NCI-H2196 treated with DMSO at 0.1 percent for 48 hours (cell line): ENCODE measurements around the gene ZMYND12.
"Not testable (repeated sequence)": the region's sequence is repeated elsewhere in the genome, so short reads cannot be mapped to it uniquely, and the experiment has no call there.

Source experiments
- DNase-seq: peaks from one replicate; lab custom pipeline; 2025; ENCODE audit not compliant: unreplicated experiment; lab: John Stamatoyannopoulos, UW

Gene ZMYND12, protein sequence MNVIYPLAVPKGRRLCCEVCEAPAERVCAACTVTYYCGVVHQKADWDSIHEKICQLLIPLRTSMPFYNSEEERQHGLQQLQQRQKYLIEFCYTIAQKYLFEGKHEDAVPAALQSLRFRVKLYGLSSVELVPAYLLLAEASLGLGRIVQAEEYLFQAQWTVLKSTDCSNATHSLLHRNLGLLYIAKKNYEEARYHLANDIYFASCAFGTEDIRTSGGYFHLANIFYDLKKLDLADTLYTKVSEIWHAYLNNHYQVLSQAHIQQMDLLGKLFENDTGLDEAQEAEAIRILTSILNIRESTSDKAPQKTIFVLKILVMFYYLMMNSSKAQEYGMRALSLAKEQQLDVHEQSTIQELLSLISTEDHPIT

DNA sequence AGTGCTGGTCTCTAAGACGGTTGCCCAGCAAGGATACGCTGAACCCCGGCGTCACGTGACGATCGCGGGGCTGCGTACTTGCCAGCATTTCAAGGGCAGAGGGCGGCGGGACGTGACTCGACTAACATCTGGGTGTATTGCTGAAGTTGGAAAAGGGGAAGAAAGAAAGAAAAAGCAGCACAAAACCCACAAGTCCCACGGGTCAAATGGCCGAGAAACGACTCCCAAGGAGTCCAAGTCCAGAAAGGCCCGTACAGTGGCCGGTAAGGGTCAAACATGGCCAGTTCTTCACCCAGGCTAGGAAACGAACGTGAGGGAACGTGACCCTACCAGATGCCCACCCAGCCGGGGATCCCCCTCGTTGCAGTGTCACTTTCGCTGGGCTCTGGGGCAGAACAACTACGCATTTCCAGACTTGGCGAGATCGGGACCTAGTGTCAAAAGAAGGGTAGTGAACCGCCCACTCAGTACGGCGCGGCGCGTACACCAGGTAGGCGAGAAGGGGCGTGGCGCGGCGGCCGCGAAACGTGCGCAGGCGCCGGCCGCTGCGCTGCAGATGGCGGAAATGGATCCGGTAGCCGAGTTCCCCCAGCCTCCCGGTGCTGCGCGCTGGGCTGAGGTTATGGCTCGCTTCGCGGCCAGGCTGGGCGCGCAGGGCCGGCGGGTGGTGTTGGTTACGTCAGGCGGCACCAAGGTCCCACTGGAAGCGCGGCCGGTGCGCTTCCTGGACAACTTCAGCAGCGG is at the start of gene ZMYND12, which contains the start of gene PPCS:
Gene ZMYND12, minus strand, starts transcription at position 13 of the 744 bp plus-strand sequence. CDS start 25 bp downstream, outside the sequence.
Gene PPCS, plus strand, starts transcription at position 534 of the 744 bp plus-strand sequence. Its CDS starts 23 bp downstream, at position 557.
- peak; percentile 77 for DNase-seq

GRCh38 chr1:42504535-42505128 is 48.8 kb upstream of the ZMYND12 start:
- DNase-seq: no peak

DNA sequence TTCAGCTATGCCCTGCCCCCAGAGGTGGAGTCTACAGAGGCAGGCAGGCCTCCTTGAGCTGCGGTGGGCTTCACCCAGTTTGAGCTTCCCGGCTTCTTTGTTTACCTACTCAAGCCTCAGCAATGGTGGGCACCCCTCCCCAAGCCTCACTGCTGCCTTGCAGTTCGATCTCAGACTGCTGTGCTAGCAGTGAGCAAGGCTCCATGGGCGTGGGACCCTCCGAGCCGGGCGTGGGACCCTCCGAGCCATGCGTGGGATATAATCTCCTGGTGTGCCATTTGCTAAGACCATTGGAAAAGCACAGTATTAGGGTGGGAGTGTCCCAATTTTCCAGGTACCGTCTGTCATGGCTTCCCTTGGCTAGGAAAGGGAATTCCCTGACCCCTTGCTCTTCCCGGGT is 46.2 kb upstream of the ZMYND12 start:
- DNase-seq: not testable (repeated sequence)

DNA sequence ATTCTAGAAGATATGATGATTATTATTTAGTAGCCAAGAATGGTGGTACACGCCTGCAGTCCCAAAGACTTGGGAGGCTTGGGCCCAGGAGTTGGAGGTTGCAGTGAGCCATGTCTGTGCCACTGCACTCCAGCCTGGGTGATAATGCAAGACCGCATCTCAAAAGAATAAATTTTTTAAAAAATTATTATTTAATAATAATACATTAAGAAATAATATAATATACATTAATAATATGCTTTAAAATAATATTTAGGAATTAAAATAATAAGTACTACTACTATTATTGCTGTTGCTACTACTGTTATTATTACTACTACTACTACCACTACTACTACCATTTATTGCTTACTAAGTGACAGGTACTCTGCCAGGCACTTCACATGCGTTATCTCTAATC is 34.4 kb upstream of the ZMYND12 start:
- DNase-seq: no peak

DNA sequence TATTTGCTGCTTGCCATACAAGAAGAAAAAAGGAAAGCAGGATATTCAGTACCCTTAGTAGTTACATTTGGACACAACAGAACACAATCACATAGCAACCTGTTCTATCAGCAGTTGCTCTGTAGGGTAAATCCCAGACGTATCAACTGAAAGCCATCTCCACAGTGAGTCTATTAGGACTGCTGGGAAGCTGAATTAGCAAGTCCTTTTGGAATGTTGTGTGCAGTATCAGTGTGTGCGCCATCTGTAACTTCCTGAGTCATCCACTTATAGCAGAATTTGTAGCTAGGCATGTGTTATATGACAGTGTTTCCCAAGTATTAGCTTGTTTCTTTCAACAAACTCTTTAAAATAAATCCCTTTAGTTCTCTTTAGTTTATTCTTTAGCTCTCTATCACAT is 28.6 kb upstream of the ZMYND12 start:
- DNase-seq: no peak

GRCh38 chr1:42482635-42483153 is 26.9 kb upstream of the ZMYND12 start:
- DNase-seq: no peak

- no peak for DNase-seq
These were observed 25.1 kb upstream of the ZMYND12 start for GRCh38 chr1:42480921-42481320.

DNA sequence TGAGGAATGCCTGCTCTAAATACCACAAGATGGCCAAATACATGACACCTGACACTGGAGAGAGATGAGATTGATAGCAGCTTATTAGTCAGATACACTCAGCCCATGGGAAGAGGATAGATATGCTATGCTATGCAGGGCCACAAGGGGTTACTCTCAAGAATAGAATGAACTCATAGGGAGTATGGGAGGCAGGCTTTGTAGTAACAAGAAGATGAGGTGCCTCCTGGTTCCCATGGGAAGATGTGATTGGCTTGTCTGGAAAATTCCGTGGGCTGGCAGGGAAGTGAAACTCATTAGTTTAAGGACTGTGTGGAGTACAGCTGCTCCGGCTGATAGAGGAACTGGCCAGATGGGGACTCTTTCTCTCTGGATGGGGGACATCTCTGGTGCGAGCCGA is 23.8 kb upstream of the ZMYND12 start:
- no peak for DNase-seq

- no peak for DNase-seq
These were observed 22.0 kb upstream of the ZMYND12 start for GRCh38 chr1:42477775-42478174.

DNA sequence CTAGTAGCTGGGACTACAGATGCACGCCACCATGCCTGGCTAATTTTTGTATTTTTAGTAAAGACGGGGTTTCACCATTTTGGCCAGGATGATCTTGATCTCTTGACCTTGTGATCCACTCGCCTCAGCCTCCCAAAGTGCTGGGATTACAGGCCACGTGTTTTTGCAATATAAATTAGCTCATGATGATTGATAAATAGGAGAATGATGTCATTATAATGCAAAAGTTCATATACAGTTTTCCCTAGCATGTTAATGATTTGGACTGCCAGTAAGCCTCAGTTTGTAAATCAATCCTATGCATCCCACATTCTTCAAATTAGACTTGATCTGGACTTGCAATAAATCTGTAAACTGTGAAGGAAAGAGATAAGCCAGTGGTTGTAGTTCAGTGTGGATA is 21.5 kb upstream of the ZMYND12 start:
- not testable (repeated sequence) for DNase-seq

GRCh38 chr1:42476605-42477004 is 20.8 kb upstream of the ZMYND12 start:
- no peak for DNase-seq

DNA sequence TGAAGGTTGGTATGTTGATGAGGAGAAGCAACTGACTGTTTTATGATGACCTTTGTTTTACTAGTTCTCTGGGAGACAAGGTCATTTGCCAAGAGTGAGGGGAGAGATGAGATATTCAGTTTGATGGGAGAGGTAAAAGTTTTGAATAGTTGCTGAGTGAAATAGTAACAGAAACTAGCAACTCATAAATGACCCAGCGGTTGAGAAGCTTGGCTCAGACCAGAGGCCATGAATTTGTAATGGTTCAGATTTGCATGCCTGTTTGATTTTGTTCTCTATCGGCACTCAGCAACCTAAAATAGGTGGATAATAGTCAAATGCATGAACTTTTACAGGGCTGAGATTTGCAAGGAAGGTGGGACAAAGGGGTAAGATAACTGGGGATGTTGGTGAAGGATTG is 13.9 kb upstream of the ZMYND12 start:
- DNase-seq: no peak

GRCh38 chr1:42466030-42466429 is 10.2 kb upstream of the ZMYND12 start:
- DNase-seq: no peak

- no peak for DNase-seq
These were observed 8.1 kb upstream of the ZMYND12 start for GRCh38 chr1:42463921-42464320.

GRCh38 chr1:42462828-42463763 is 7.3 kb upstream of the ZMYND12 start, which contains the start of gene CCDC30:
Gene CCDC30 (plus strand): TSS chr1:42463286. CDS start chr1:42480552, 17,266 bp downstream.
- peak; percentile 98 for DNase-seq

DNA sequence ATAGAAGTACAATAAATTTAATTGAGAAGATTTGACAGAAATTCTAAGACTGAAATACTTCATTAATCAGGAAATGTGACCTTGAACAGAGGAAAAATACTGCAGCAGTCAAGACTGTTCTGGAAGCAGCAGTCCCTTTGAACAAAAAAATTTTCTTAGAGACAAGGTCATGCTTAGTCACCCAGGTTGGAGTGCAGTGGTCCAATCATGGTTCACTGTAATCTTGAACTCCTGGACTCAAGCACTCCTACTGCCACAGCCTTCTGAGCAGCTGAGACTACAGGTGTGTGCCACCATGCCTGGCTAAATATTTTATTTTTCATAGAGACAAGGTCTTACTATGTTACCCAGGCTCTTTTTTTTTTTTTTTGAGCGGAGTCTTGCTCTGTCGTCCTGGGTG is 5.4 kb upstream of the ZMYND12 start:
- no peak for DNase-seq

DNA sequence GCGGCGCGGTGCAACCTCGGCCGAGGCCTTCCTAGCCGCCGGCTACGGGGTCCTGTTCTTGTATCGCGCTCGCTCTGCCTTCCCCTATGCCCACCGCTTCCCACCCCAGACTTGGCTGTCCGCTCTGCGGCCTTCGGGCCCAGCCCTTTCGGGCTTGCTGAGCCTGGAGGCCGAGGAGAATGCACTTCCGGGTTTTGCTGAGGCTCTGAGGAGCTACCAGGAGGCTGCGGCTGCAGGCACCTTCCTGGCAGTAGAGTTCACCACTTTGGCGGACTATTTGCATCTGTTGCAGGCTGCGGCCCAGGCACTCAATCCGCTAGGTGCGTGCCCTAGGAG is 900 bp upstream of the ZMYND12 start:
- peak; percentile 52 for DNase-seq

- DNase-seq: no peak
These were observed 1.4 kb downstream of the ZMYND12 start for GRCh38 chr1:42454403-42454802.

GRCh38 chr1:42453386-42453785 is 2.4 kb downstream of the ZMYND12 start:
- DNase-seq: no peak

- DNase-seq: no peak
These were observed 5.8 kb downstream of the ZMYND12 start for GRCh38 chr1:42450061-42450460.
